ENCODE results near the gene RNGTT.

The RNGTT gene

GRCh38 chr6:88577461-88577860 lies 386.0 kb downstream of the RNGTT start:
- DNase-seq, result no peak

- no peak for DNase-seq
Measured at GRCh38 chr6:88575536-88575935, 387.9 kb downstream of the RNGTT start.

GRCh38 chr6:88574651-88575050 lies 388.8 kb downstream of the RNGTT start:
- no peak for DNase-seq

GRCh38 chr6:88574031-88574430 lies 389.4 kb downstream of the RNGTT start:
- no peak for DNase-seq

GRCh38 chr6:88573561-88573960 lies 389.9 kb downstream of the RNGTT start:
- no peak for DNase-seq

GRCh38 chr6:88572449-88573139 lies 390.8 kb downstream of the RNGTT start:
- no peak for DNase-seq

- DNase-seq, result no peak
Measured at GRCh38 chr6:88569959-88570358, 393.5 kb downstream of the RNGTT start.

- no peak for DNase-seq
Measured at GRCh38 chr6:88567696-88568095, 395.7 kb downstream of the RNGTT start.

- DNase-seq, result no peak
Measured at GRCh38 chr6:88566746-88567534, 396.5 kb downstream of the RNGTT start.

- DNase-seq, result no peak
Measured at GRCh38 chr6:88565836-88566235, 397.6 kb downstream of the RNGTT start.

GRCh38 chr6:88565409-88565811 lies 398.0 kb downstream of the RNGTT start:
- no peak for DNase-seq

GRCh38 chr6:88563277-88563625 lies 400.2 kb downstream of the RNGTT start:
- DNase-seq, result no peak

GRCh38 chr6:88562353-88563276 lies 400.8 kb downstream of the RNGTT start:
- no peak for DNase-seq

GRCh38 chr6:88561954-88562315 lies 401.5 kb downstream of the RNGTT start:
- DNase-seq, result no peak

GRCh38 chr6:88561034-88561953 lies 402.1 kb downstream of the RNGTT start:
- no peak for DNase-seq

All from activated CD4-positive, alpha-beta T cell treated with anti-CD3 and anti-CD28 coated beads for 4 hours (primary cell).